ENCODE data around the gene APAF1.

The APAF1 gene

DNA sequence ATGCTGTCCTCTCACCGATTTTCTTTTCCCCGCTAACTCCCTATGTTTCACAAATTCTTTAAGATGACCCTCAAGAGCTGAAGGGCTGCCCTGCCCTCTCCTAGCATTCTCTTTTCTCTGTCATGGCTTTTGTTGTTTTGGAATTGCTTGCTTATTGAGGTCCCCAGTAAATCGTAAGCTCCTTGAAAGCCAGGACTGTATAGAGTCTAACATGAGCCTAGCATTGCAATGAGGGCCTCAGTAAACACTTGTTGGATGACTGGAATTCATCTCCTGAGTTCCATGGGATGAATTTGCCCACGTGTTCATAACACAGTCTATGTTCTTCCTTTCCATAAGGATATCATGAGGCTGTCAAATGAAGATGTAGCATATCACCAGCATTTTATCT lies 92.2 kb downstream of the APAF1 start:
- H3K4me3 ChIP-seq (replicated peaks; ENCODE audit: low read depth, low read length): no peak overlapping the region
- TF ChIP-seq, protein P1, sequence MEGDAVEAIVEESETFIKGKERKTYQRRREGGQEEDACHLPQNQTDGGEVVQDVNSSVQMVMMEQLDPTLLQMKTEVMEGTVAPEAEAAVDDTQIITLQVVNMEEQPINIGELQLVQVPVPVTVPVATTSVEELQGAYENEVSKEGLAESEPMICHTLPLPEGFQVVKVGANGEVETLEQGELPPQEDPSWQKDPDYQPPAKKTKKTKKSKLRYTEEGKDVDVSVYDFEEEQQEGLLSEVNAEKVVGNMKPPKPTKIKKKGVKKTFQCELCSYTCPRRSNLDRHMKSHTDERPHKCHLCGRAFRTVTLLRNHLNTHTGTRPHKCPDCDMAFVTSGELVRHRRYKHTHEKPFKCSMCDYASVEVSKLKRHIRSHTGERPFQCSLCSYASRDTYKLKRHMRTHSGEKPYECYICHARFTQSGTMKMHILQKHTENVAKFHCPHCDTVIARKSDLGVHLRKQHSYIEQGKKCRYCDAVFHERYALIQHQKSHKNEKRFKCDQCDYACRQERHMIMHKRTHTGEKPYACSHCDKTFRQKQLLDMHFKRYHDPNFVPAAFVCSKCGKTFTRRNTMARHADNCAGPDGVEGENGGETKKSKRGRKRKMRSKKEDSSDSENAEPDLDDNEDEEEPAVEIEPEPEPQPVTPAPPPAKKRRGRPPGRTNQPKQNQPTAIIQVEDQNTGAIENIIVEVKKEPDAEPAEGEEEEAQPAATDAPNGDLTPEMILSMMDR (IDR thresholded peaks at IDR 0.05; ENCODE audit: low read length, missing control alignments): no peak
- DNase-seq (ENCODE audit: low read depth): no peak

DNA sequence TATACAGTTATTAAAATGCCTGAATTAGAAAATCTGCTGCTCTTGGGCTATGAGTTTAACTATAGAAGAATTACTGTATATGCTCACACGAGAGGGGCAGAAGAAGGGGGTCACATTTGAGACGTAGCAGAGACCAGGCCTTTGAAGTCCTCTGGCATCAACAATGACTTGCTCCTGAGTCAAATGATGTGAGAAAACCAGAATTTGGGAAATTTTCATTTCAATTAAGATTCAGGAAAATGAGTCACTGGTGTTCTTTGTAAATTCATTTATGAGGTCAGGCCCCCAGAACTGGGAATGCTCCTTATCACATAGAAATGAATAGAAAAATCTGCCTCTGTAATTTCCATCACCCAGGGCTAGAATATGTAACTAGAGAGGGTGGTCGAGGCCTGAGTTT lies 92.9 kb downstream of the APAF1 start:
- no peak for DNase-seq (ENCODE audit: low read depth)
- TF ChIP-seq, protein P1 (IDR thresholded peaks at IDR 0.05; ENCODE audit: low read length, missing control alignments): no peak
- H3K4me3 ChIP-seq (replicated peaks; ENCODE audit: low read depth, low read length): no peak overlapping the region

DNA sequence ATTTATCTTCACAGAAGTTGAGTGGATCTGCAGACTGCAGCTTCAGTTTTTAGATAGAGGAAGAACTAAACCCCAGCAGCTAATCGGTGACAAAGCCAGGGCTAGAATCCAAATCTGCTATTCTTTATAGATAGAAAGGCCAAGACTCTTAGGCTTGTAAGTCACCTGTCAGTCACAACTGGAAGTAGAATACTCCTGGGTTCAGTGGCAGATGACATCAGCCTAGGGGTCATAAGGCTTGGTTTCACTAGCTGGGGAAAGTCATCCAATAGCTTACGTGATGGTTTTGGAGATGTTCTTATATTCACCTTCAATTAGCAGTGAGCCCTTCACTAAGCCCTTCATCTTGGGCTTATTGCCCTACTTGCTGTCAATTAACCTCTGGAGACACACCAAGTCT lies 93.4 kb downstream of the APAF1 start:
- no peak overlapping the region for H3K4me3 ChIP-seq (replicated peaks; ENCODE audit: low read depth, low read length)
- TF ChIP-seq, protein P1 (IDR thresholded peaks at IDR 0.05; ENCODE audit: low read length, missing control alignments): no peak
- no peak for DNase-seq (ENCODE audit: low read depth)

DNA sequence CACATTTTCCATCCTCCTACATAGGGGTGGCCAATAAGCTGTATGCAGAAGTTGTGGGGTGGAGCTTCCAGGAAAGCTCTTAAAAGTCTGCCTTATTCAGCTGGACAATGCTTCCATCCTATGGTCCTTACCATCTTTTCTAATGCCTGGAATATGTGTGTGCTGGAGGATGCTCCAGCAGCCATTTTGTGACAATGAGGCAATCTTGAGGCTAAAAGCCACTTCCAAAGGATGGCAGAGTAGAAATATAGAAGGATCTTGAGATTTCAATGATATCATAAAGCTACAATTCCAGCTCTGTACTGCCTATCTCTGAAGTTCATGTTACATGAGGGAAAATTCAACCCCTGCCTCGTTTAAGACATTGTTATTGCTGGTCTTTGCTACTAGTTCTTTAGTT lies 95.7 kb downstream of the APAF1 start:
- TF ChIP-seq, protein P1 (IDR thresholded peaks at IDR 0.05; ENCODE audit: low read length, missing control alignments): no peak
- no peak for DNase-seq (ENCODE audit: low read depth)
- H3K4me3 ChIP-seq (replicated peaks; ENCODE audit: low read depth, low read length): no peak overlapping the region

DNA sequence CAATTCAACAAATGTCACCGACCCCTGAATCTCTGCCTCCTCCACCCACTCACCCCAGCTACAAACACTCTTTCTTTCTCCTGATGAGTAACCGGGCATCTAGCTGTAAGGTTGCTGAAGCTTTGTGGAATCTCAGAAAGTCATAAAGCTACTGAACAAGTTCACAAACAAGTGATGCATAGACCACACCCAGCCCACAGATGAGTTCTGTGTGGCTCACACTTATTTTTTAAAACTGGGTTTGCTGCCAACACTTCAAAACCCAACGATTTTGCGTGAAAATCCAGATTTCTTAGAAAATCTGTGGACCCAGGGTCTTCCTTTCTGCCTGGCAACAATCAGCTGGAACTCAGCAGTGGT lies 96.1 kb downstream of the APAF1 start:
- H3K4me3 ChIP-seq (replicated peaks; ENCODE audit: low read depth, low read length): no peak overlapping the region
- TF ChIP-seq, protein P1 (IDR thresholded peaks at IDR 0.05; ENCODE audit: low read length, missing control alignments): no peak
- DNase-seq (ENCODE audit: low read depth): no peak

DNA sequence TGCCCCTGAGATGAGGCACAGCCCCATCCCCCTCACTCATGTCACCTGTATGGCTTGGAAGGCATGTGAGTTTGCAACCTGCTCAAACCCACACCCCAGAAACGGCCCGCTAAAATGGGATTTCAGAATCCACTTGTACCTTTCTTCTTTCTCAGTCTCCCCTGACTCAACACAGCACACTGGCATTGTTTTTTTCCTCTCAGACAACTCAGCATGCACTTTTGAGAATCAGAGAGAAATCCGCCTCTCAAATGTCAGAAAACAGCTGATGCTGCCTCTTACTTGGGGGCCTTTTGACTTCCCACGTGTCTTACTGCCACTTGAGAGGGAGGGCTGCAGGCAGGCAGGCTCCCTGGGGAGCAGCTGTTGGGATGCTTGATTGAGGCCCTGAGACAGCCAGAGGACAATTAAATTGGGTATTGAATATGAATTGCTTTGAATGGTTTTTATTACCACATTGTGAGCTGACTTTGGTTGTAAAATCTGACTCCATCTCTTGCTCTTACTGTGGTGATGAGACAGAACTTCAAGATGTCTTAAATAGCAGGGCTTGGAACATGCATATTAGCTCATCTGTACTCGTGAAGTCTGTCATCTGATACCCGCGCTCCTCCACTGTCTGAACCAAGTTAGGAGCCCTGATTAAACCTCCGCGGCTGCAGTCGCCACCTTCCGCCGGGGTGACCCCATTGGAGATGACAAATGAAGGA lies 96.6 kb downstream of the APAF1 start:
- TF ChIP-seq, protein P1 (IDR thresholded peaks at IDR 0.05; ENCODE audit: low read length, missing control alignments): no peak
- no peak overlapping the region for H3K4me3 ChIP-seq (replicated peaks; ENCODE audit: low read depth, low read length)
- no peak for DNase-seq (ENCODE audit: low read depth)

DNA sequence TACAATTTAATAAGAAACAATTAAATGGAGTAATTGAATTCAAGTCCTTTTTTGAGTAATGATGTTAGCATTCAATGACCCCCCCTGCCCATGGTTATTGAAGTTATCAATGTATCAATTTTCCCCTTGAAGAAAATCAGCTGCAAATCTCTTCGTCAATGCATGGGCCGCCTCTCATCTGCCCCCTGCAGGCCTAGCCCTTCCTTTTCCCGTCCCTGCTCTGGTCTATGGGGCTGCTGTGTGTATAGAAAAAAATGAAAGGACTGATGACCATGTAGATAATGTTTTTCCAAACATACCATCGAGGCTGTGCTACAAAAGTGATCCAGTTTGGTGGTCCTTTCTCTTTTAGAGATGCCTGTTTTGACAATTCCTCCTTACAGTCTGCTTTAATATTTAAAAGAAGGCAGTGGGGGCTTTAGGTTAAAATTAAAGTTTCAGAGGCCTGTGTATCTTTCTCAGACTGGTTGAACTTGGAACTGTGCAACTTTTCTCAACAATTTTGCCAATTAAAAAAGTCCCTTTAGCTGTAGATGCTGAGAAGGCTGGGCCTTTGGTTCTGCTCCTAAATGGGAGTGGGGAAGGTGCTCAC lies 98.4 kb downstream of the APAF1 start:
- TF ChIP-seq, protein P1 (IDR thresholded peaks at IDR 0.05; ENCODE audit: low read length, missing control alignments): peak; percentile 58
- no peak for DNase-seq (ENCODE audit: low read depth)
- no peak overlapping the region for H3K4me3 ChIP-seq (replicated peaks; ENCODE audit: low read depth, low read length)

All from fibroblast of pulmonary artery (primary cell).